Measurements from ENCODE around the gene TBC1D9.

TBC1D9 gene

DNA sequence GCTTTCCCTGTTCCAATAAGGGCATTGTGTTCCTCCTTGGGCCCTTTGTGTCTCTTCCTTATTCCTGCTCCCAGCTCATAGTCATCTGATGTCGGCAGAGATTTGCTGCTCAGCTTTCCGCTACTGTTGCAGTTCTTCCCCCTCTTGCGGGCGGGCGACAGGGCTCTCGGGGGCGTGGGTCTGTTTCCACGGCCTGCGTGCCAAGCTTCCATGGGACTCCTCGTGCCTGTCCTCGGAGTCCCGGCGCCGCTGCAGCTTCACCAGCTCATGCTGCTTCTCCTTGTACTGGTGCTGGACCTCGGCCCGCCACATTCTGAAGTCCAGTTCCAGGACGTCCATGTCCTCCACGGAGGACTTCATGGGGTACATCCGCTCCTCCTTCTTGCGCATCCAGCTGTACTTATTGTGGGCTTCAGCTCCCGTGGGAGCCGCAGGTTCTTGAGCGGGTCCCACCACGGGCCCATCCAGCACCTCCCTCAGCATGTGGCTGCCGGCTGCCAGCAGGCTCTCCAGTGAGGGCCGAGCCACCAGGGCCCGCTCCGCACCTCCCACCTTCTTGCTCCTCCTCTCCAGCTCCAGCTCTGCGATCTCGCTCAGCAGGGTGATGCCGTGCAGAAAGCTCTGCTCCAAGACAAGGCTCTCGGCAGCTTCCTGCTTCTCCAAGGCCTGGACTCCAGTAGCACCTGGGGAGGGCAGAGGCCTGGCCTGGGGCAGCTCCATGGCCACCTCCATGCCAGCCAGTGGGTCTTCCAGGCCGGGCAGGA is 113.3 kb downstream of the TBC1D9 start:
- Mint-ChIP-seq H3K27me3 (ENCODE audit: low read depth, poor library complexity) (no peaks in the 10 kb centered on the region), H3K9me3 (no peaks in the 10 kb centered on the region), H3K36me3 (ENCODE audit: low read depth) (peaks cover 45% of the 10 kb centered on the region), H3K4me3 (no peak overlapping the region), H3K4me1 (peaks cover 53% of the 10 kb centered on the region), H3K27ac (peak overlapping the region; percentile 80)
- TF ChIP-seq CTCF (IDR thresholded peaks at IDR 0.05) = no peak
- DNase-seq = no peak

DNA sequence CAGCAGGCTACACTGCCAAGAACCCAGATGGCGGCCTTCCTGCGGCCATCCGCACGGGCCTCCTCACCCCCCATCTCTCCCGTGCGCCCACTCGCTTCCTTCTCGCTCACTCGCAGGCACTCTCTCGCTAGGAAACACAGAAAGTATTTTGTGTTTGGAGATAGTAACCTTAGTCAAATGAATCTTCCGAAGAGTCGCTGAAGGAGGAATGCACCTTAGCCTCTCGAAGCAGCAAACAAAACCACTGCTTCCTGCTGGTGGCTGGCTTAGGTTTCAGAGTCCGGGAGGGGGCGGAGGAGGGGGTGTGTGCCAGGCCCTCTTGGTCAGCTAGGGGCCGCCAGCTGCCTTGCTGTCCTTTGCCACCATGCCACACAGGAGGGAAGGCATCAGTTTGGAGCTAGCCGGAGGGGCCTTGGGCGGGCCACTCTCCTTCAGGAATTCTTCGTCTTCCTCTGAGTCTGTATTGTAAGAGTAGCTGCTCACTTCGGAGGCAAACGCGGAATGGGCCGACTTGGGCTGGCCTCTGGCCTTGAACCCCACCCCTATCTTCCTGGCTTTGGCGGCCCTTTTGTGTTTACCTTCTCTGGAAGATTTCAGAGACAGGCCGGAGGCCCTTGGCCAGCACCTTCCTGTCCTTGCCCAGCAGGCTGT is 114.3 kb downstream of the TBC1D9 start:
- H3K36me3 Mint-ChIP-seq (ENCODE audit: low read depth) = peaks cover 51% of the 10 kb centered on the region
- H3K27ac Mint-ChIP-seq = peak overlapping the region; percentile 31
- no peak for DNase-seq
- TF ChIP-seq CTCF (IDR thresholded peaks at IDR 0.05) = no peak
- H3K27me3 Mint-ChIP-seq (ENCODE audit: low read depth, poor library complexity) = no peaks in the 10 kb centered on the region
- H3K9me3 Mint-ChIP-seq = no peaks in the 10 kb centered on the region
- peaks cover 43% of the 10 kb centered on the region for H3K4me1 Mint-ChIP-seq
- H3K4me3 Mint-ChIP-seq = no peak overlapping the region

GRCh38 chr4:140641105-140641555 is 115.1 kb downstream of the TBC1D9 start:
- H3K27me3 Mint-ChIP-seq (ENCODE audit: low read depth, poor library complexity) = no peaks in the 10 kb centered on the region
- no peak overlapping the region for H3K27ac Mint-ChIP-seq
- peaks cover 52% of the 10 kb centered on the region for H3K36me3 Mint-ChIP-seq (ENCODE audit: low read depth)
- no peak overlapping the region for H3K4me3 Mint-ChIP-seq
- no peaks in the 10 kb centered on the region for H3K9me3 Mint-ChIP-seq
- no peak for TF ChIP-seq CTCF (IDR thresholded peaks at IDR 0.05)
- no peak for DNase-seq
- peaks cover 41% of the 10 kb centered on the region for H3K4me1 Mint-ChIP-seq

- DNase-seq = no peak
- Mint-ChIP-seq H3K27me3 (ENCODE audit: low read depth, poor library complexity) (no peaks in the 10 kb centered on the region), H3K27ac (no peak overlapping the region), H3K4me1 (peaks cover 39% of the 10 kb centered on the region), H3K36me3 (ENCODE audit: low read depth) (peaks cover 45% of the 10 kb centered on the region), H3K4me3 (no peak overlapping the region), H3K9me3 (no peaks in the 10 kb centered on the region)
- no peak for TF ChIP-seq CTCF (IDR thresholded peaks at IDR 0.05)
Measured at GRCh38 chr4:140640150-140640748, 115.9 kb downstream of the TBC1D9 start.

GRCh38 chr4:140639066-140639465 is 117.1 kb downstream of the TBC1D9 start:
- Mint-ChIP-seq H3K27me3 (ENCODE audit: low read depth, poor library complexity) (no peaks in the 10 kb centered on the region), H3K4me1 (peaks cover 40% of the 10 kb centered on the region), H3K9me3 (no peaks in the 10 kb centered on the region), H3K4me3 (no peak overlapping the region), H3K36me3 (ENCODE audit: low read depth) (peaks cover 50% of the 10 kb centered on the region), H3K27ac (no peak overlapping the region)
- no peak for DNase-seq
- no peak for TF ChIP-seq CTCF (IDR thresholded peaks at IDR 0.05)
